K562 (cell line): ENCODE data around the gene UBE2D3. TPM values are rescaled to one million over a fixed set of nuclear protein-coding genes. Genes with fewer than 3 reads are reported as not detected.

Experiments used
- ATAC-seq: fragments of 200-7000 bp; cut with Tn5 transposase; 3 replicates; pipeline ENCODE4 v1.9.1; 2020; ENCODE audit warnings: moderate library complexity
- BruUV-seq: library from RNA; stranded (reverse); fragments of 400-500 nt; replicated peaks from 2 replicates; lab custom pipeline; 2021; lab: Mats Ljungman, UMichigan
- CTCF ChIA-PET: fragments of 300-600 bp; formaldehyde crosslinking; extraction: SDS; loops from one replicate; lab custom pipeline; 2021; ENCODE audit warnings: low intra/inter-chr PET ratio; lab: Yijun Ruan, JAX
- POLR2A ChIA-PET: fragments of 300-600, 350-650 bp; sonication (Branson Sonifier 250); formaldehyde crosslinking; extraction: SDS; loops from one replicate; lab custom pipeline; 2021; ENCODE audit warnings: antibody characterized with exemption, inconsistent platforms; lab: Yijun Ruan, JAX
- DNase-seq, 4 experiments: peaks; one replicate each; pipeline versions ENCODE4 v3.0.0 to v3.0.0-alpha.2; 2011 to 2018; ENCODE audit warnings: low spot score in 3 of 4, mixed read lengths in 3 of 4; ENCODE audit errors: extremely low read depth in 1 of 4
- FAIRE-seq: peaks from 2 replicates; lab custom pipeline; 2011; peaks lifted over from hg19 to GRCh38; lab: Jason Lieb, UNC
- H2AFZ ChIP-seq: 2 replicates; pipeline ENCODE4 v1.6.0; 2011; ENCODE audit warnings: low read depth, low read length, control low read depth, inconsistent platforms
- H3K27ac ChIP-seq: fragments of 200-600 bp; 3 replicates; pipeline ENCODE4 v1.8.0; 2011; ENCODE audit warnings: low read depth, mild to moderate bottlenecking, control low read depth, inconsistent platforms, low read length, moderate library complexity, mixed read lengths; ENCODE audit errors: extremely low read depth
- H3K27me3 ChIP-seq, 2 experiments: fragments of 300-600 bp in 1 of 2; 2 replicates in 1 of 2; 3 replicates in 1 of 2; pipeline versions ENCODE4 v1.6.0 to v1.8.0; 2011; ENCODE audit warnings: inconsistent platforms in 2 of 2, low read length in 2 of 2, mild to moderate bottlenecking in 1 of 2, mixed read lengths in 1 of 2, moderate library complexity in 1 of 2; ENCODE audit not compliant: control insufficient read depth in 2 of 2, insufficient read depth in 2 of 2
- H3K36me3 ChIP-seq: fragments of 300-600 bp; 3 replicates; pipeline ENCODE4 v1.8.0; 2011; ENCODE audit warnings: mild to moderate bottlenecking, low read length, inconsistent platforms; ENCODE audit not compliant: control insufficient read depth, insufficient read depth
- H3K4me1 ChIP-seq, 2 experiments: fragments of 200-600 bp in 1 of 2; replicated peaks in 1 of 2; 2 replicates in 1 of 2; 3 replicates in 1 of 2; pipeline versions ENCODE4 v1.5.1 to v1.8.0; 2011; ENCODE audit warnings: inconsistent platforms in 2 of 2, low read length in 2 of 2, mild to moderate bottlenecking in 1 of 2, mixed read lengths in 1 of 2, moderate library complexity in 1 of 2; ENCODE audit not compliant: control insufficient read depth in 2 of 2, insufficient read depth in 2 of 2
- H3K4me2 ChIP-seq: 2 replicates; pipeline ENCODE4 v1.6.1; 2011; ENCODE audit warnings: low read length, control low read depth, inconsistent platforms, mixed read lengths; ENCODE audit not compliant: insufficient read depth
- H3K4me3 ChIP-seq: fragments of 200-600 bp; sonication (generic), shearing (Covaris generic); 2 replicates; pipeline ENCODE4 v1.5.1; 2016; ENCODE audit warnings: control low read depth, inconsistent platforms
- H3K79me2 ChIP-seq: fragments of 200-600 bp; 3 replicates; pipeline ENCODE4 v1.8.0; 2011; ENCODE audit warnings: low read length, inconsistent platforms; ENCODE audit not compliant: control insufficient read depth, insufficient read depth
- H3K9ac ChIP-seq, 2 experiments: 2 replicates each; pipeline versions ENCODE4 v1.6.0 to v1.6.1; 2011; ENCODE audit warnings: low read depth in 2 of 2, low read length in 2 of 2, control low read depth in 1 of 2, inconsistent platforms in 1 of 2, mild to moderate bottlenecking in 1 of 2, mixed read lengths in 1 of 2; ENCODE audit not compliant: insufficient read depth in 1 of 2
- H3K9me1 ChIP-seq: one replicate; pipeline ENCODE4 v1.6.0; 2011; ENCODE audit warnings: inconsistent platforms, mild to moderate bottlenecking, low read length, moderate library complexity; ENCODE audit not compliant: control insufficient read depth, insufficient read depth
- H3K9me3 ChIP-seq: replicated peaks from 2 replicates; pipeline ENCODE4 v1.5.1; 2011; ENCODE audit warnings: low read depth, low read length, inconsistent platforms; ENCODE audit not compliant: control insufficient read depth, insufficient read depth
- H4K20me1 ChIP-seq: replicated peaks from 2 replicates; pipeline ENCODE4 v1.6.1; 2011; ENCODE audit warnings: low read length, inconsistent platforms, mixed read lengths; ENCODE audit not compliant: control insufficient read depth, insufficient read depth
- BRD4 ChIP-seq: fragments of 200-600 bp; sonication (generic); IDR thresholded peaks from 2 replicates; pipeline ENCODE4 v1.6.1; 2017; ENCODE audit warnings: inconsistent platforms
- DDX20 ChIP-seq: fragments of 450-650 bp; IDR thresholded peaks from 2 replicates; pipeline ENCODE4 v1.6.1; 2016; ENCODE audit warnings: missing genetic modification characterization, low read depth, mild to moderate bottlenecking, missing compliant biosample characterization, moderate library complexity
- ETV6 ChIP-seq, 3 experiments: fragments of 150-350 bp in 1 of 3; sonication (generic) in 1 of 3; formaldehyde crosslinking in 1 of 3; IDR thresholded peaks; 2 replicates each; pipeline versions ENCODE4 v1.6.1 to v1.8.0; 2014 to 2022; ENCODE audit warnings: borderline replicate concordance in 2 of 3, low read depth in 2 of 3, antibody characterized with exemption in 1 of 3, low read length in 1 of 3, mild to moderate bottlenecking in 1 of 3, missing genetic modification reagents in 1 of 3
- HNRNPUL1 ChIP-seq: fragments of 200-400 bp; formaldehyde crosslinking; IDR thresholded peaks from 2 replicates; pipeline ENCODE4 v1.6.1; 2017; ENCODE audit warnings: low read length
- JUNB ChIP-seq: fragments of 450-650 bp; formaldehyde crosslinking; conservative IDR thresholded peaks from 2 replicates; pipeline ENCODE4 v1.4.0; 2020; ENCODE audit warnings: mild to moderate bottlenecking
- MIER1 ChIP-seq: fragments of 450-650 bp; IDR thresholded peaks from 2 replicates; pipeline ENCODE4 v1.6.1; 2016; ENCODE audit warnings: antibody characterized with exemption, mild to moderate bottlenecking, low read depth
- RFX5 ChIP-seq: IDR thresholded peaks from 2 replicates; pipeline ENCODE4 v1.6.1; 2011; ENCODE audit warnings: low read depth, mild to moderate bottlenecking, improper control_type of control experiment, low read length
- SP1 ChIP-seq: sonication (generic); formaldehyde crosslinking; IDR thresholded peaks from 2 replicates; pipeline ENCODE4 v1.8.1; 2022; ENCODE audit warnings: mild to moderate bottlenecking, missing genetic modification reagents
- TRIM28 ChIP-seq: fragments of 450-650 bp; IDR thresholded peaks from 2 replicates; pipeline ENCODE4 v1.6.1; 2017
- YY1 ChIP-seq, 3 experiments: IDR thresholded peaks; 2 replicates each; pipeline ENCODE4 v1.6.1; 2011; ENCODE audit warnings: low read length in 2 of 3, mild to moderate bottlenecking in 2 of 3, moderate library complexity in 2 of 3, borderline replicate concordance in 1 of 3, control low read depth in 1 of 3, low read depth in 1 of 3; ENCODE audit not compliant: insufficient read depth in 3 of 3, insufficient replicate concordance in 2 of 3, control insufficient read depth in 1 of 3, insufficient read length in 1 of 3; ENCODE audit errors: extremely low read depth in 1 of 3
- ZNF384 ChIP-seq: IDR thresholded peaks from 2 replicates; pipeline ENCODE4 v1.6.1; 2012; ENCODE audit warnings: low read depth, low read length, improper control_type of control experiment
- WGBS: fragments of 100-300 bp; shearing (Covaris generic); methylation state at CpG from one replicate; pipeline ENCODE4 v1.1.6; 2016; ENCODE audit warnings: low coverage, mixed read lengths; ENCODE audit not compliant: insufficient coverage; ENCODE audit errors: missing lambda C conversion rate; 5-methylcytosine and 5-hydroxymethylcytosine counted together
- in situ Hi-C: fragments of 300-500 bp; cut with MboI; formaldehyde crosslinking; loops from 4 replicates; pipeline ENCODE4 v1.15.0; 2018; ENCODE audit warnings: inconsistent platforms, mixed read lengths
- intact Hi-C: fragments of 100-400 bp; cut with micrococcal nuclease; formaldehyde crosslinking; loops from 2 replicates; pipeline ENCODE4 v1.14.2; 2022
- polyA plus RNA-seq, 8 experiments: library from polyadenylated mRNA; depleted of rRNA in 4 of 8; stranded (reverse) in 5 of 8; unstranded in 3 of 8; fragments of >200 nt; fragmentation: Nextera tagmentation in 2 of 8; fragmentation: Illumina TruSeq in 1 of 8; extraction: Ambion mirVana in 2 of 8; extraction: Trizol in 1 of 8; gene quantifications; 2 replicates each; pipeline versions ENCODE4 v1.2.1 to v1.2.3, GENCODE V29; 2011 to 2014; ENCODE audit warnings: inconsistent platforms in 1 of 8, missing spikeins in 1 of 8
- total RNA-seq, 7 experiments: library from RNA; depleted of rRNA in 6 of 7; stranded (reverse); fragments of >200 nt in 6 of 7; fragmentation: Illumina TruSeq in 2 of 7; extraction: Trizol in 2 of 7; gene quantifications; 2 replicates each; pipeline versions ENCODE4 v1.2.1 to v1.2.3, GENCODE V29; 2011 to 2021; ENCODE audit warnings: low replicate concordance in 1 of 7
- TF ChIP-seq, protein P1 (sequence below): fragments of 450-650 bp; IDR thresholded peaks from 2 replicates; pipeline ENCODE4 v1.7.1; 2018; ENCODE audit warnings: mild to moderate bottlenecking, low read depth; ENCODE audit not compliant: partially characterized antibody
- TF ChIP-seq, protein P2 (sequence below): fragments of 450-650 bp; formaldehyde crosslinking; IDR thresholded peaks from 2 replicates; pipeline ENCODE4 v1.4.0; 2022; ENCODE audit warnings: missing genetic modification characterization

The UBE2D3 gene
- total and polyA plus RNA-seq, 9 of the 15 experiments (the other 6 are each of a cell fraction or from before 2014, with no cell fraction given): 191 to 618 (median 292) TPM

DNA sequence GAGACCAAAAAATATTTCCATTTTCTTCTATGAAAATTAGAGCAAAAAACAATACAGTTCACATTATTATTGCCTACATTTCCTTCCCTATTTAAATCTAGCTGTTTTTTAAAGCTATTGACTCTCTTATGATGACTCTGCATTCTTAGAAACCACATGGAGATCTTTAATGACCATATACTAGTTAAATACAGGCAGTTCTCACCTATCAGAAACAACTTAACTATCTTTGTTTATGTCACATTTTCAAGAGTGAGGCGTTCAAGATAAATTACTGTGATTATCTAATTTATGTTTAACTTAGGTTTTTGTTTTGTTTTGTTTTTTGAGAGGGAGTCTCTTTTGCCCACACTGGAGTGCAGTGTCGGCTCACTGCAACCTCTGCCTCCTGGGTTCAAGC is 44.4 kb upstream of the UBE2D3 start (continued):
- TF ChIP-seq, protein P1, sequence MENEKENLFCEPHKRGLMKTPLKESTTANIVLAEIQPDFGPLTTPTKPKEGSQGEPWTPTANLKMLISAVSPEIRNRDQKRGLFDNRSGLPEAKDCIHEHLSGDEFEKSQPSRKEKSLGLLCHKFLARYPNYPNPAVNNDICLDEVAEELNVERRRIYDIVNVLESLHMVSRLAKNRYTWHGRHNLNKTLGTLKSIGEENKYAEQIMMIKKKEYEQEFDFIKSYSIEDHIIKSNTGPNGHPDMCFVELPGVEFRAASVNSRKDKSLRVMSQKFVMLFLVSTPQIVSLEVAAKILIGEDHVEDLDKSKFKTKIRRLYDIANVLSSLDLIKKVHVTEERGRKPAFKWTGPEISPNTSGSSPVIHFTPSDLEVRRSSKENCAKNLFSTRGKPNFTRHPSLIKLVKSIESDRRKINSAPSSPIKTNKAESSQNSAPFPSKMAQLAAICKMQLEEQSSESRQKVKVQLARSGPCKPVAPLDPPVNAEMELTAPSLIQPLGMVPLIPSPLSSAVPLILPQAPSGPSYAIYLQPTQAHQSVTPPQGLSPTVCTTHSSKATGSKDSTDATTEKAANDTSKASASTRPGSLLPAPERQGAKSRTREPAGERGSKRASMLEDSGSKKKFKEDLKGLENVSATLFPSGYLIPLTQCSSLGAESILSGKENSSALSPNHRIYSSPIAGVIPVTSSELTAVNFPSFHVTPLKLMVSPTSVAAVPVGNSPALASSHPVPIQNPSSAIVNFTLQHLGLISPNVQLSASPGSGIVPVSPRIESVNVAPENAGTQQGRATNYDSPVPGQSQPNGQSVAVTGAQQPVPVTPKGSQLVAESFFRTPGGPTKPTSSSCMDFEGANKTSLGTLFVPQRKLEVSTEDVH: no peak
- TF ChIP-seq JUNB: no peak
- TF ChIP-seq HNRNPUL1: no peak

DNA sequence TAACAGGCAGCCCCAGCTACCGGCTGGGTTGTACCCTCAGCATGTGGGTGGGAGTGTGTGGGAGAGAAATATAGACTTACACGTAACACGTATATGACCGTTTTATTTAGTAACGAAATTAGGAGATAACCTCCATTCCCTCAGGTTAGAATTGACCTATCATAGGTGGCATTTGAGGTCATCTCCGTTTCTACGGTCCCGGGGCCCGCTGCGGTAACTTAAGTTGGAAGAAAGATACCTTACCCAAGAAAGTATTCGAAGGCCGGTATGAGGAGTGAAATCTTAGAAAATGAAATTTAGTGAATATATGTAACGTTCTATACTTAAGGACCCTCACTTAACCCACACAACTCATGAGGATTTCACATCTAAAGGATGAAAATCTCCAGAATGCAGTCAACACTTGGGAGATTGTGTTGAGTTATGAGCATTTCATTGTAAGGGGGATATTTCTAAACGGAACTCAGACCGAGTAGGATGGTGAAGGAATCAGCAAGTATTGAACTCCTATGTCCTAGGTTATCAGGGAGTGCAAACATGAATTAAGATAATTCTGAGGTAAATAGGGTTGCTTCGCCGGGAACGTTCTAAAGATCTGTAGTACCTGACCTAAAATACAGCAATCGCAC is 42.3 kb upstream of the UBE2D3 start:
- Histone ChIP-seq H3K9me3 (peaks cover 2% of the 10 kb centered on the region), H3K79me2 (peaks cover 95% of the 10 kb centered on the region), H3K27ac (peak overlapping the region; percentile 98), H2AFZ (peak overlapping the region; percentile 98), H3K27me3 (no peaks in the 10 kb centered on the region), H3K36me3 (peaks cover 24% of the 10 kb centered on the region; the same call in 2 of the 3 replicates), H4K20me1 (no peaks in the 10 kb centered on the region), H3K4me1 (peaks cover 8 to 10% of the 10 kb centered on the region in 2 experiments), H3K4me3 (peak overlapping the region; percentile 59), H3K9ac (peak overlapping the region; percentile 93 to 97), H3K4me2 (peak overlapping the region; percentile 95), H3K9me1 (no peaks in the 10 kb centered on the region)
- POLR2A ChIA-PET: interaction anchor here (0.6 to 3.3 kb wide), 9 partner anchors 16 to 308 kb away, joined by 3 to 48 read pairs (median 3); partner anchors contain the start of gene UBE2D3
- DNase-seq (peak in 3 of 4 experiments; percentile 64 to 67 (median 65)), FAIRE-seq (peak; percentile 79), ATAC-seq (no peak; the same call in 2 of the 3 replicates)
- intact Hi-C loops: loop anchor here (1.0 to 5.0 kb wide), 4 partner anchors 41 to 223 kb away; partner anchors contain the start of gene MANBA
- in situ Hi-C loops: no loop called here
- TSS peak; percentile 53 for BruUV-seq
- CTCF ChIA-PET: no interaction called here
- under 1% methylated on average over 19 of the region's 19 CpGs for WGBS
- no peak for TF ChIP-seq TRIM28
- TF ChIP-seq RFX5: no peak
- TF ChIP-seq ETV6 (IDR thresholded peaks at IDR 0.05; ENCODE audit: borderline replicate concordance in 1 of 2, low read depth in 2 of 2, low read length in 1 of 2): no peak
- TF ChIP-seq ETV6 (CRISPR knock-in tag; IDR thresholded peaks at IDR 0.05; ENCODE audit: borderline replicate concordance): no peak
- TF ChIP-seq MIER1: no peak
- TF ChIP-seq, protein P2, sequence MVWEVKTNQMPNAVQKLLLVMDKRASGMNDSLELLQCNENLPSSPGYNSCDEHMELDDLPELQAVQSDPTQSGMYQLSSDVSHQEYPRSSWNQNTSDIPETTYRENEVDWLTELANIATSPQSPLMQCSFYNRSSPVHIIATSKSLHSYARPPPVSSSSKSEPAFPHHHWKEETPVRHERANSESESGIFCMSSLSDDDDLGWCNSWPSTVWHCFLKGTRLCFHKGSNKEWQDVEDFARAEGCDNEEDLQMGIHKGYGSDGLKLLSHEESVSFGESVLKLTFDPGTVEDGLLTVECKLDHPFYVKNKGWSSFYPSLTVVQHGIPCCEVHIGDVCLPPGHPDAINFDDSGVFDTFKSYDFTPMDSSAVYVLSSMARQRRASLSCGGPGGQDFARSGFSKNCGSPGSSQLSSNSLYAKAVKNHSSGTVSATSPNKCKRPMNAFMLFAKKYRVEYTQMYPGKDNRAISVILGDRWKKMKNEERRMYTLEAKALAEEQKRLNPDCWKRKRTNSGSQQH (CRISPR knock-in tag): no peak
- no peak for TF ChIP-seq DDX20 (tag)
- 0 out of 2 replicates have a peak, but pooled peaks have one; percentile 3 for TF ChIP-seq SP1 (CRISPR knock-in tag)
- TF ChIP-seq ZNF384: no peak
- TF ChIP-seq HNRNPUL1: no peak
- no peak for TF ChIP-seq YY1 (IDR thresholded peaks at IDR 0.05; ENCODE audit: borderline replicate concordance in 1 of 3, control insufficient read depth in 1 of 3, extremely low read depth in 1 of 3, insufficient read depth in 3 of 3, insufficient read length in 1 of 3, insufficient replicate concordance in 2 of 3, low read depth in 1 of 3, low read length in 2 of 3)
- no peak for TF ChIP-seq BRD4
- TF ChIP-seq JUNB: no peak
